SU-DHL-6 (cell line): ENCODE results near the gene CALML3.

Source experiments
- H2AFZ ChIP-seq: fragments of 200-600 bp; sonication (generic); 2 replicates; pipeline ENCODE4 v1.6.1; 2014; ENCODE audit warnings: low read depth, mild to moderate bottlenecking, moderate library complexity, mixed read lengths, antibody characterized with exemption, low read length; ENCODE audit not compliant: severe bottlenecking
- H3F3A ChIP-seq: fragments of 200-600 bp; shearing (Covaris generic); 2 replicates; pipeline ENCODE4 v1.6.0; 2016; ENCODE audit warnings: antibody characterized with exemption, mild to moderate bottlenecking; ENCODE audit not compliant: insufficient read depth
- H3K27ac ChIP-seq: fragments of 200-600 bp; sonication (generic); 2 replicates; pipeline ENCODE4 v1.5.1; 2016; ENCODE audit warnings: low read depth, mild to moderate bottlenecking, low read length, moderate library complexity, mixed read lengths
- H3K27me3 ChIP-seq: fragments of 200-600 bp; sonication (generic), shearing (Covaris generic); 2 replicates; pipeline ENCODE4 v1.6.0; 2014; ENCODE audit warnings: mild to moderate bottlenecking, low read length
- H3K36me3 ChIP-seq: fragments of 200-600 bp; sonication (generic); 2 replicates; pipeline ENCODE4 v1.6.1; 2014; ENCODE audit warnings: mild to moderate bottlenecking, low read length, mixed read lengths
- H3K4me2 ChIP-seq: fragments of 300-600, 200-600 bp; shearing (Covaris generic), sonication (generic); 2 replicates; pipeline ENCODE4 v1.6.0; 2014; ENCODE audit warnings: low read length, low read depth, mild to moderate bottlenecking; ENCODE audit not compliant: poor library complexity, severe bottlenecking
- H3K4me3 ChIP-seq: fragments of 200-600 bp; sonication (generic); 2 replicates; pipeline ENCODE4 v1.5.1; 2014; ENCODE audit warnings: antibody characterized with exemption, low read length, mild to moderate bottlenecking, mixed read lengths; ENCODE audit not compliant: insufficient read depth, poor library complexity, severe bottlenecking
- H3K79me2 ChIP-seq: fragments of 200-600 bp; sonication (generic); 2 replicates; pipeline ENCODE4 v1.6.1; 2014; ENCODE audit warnings: mild to moderate bottlenecking, low read length, moderate library complexity; ENCODE audit not compliant: insufficient read depth
- H3K9ac ChIP-seq: fragments of 200-600 bp; sonication (generic); 2 replicates; pipeline ENCODE4 v1.7.0; 2014; ENCODE audit warnings: mild to moderate bottlenecking, low read length
- H3K9me2 ChIP-seq: fragments of 200-600 bp; sonication (generic); replicated peaks from 2 replicates; pipeline ENCODE4 v1.6.1; 2014; ENCODE audit warnings: low read length; ENCODE audit not compliant: insufficient read depth
- H3K9me3 ChIP-seq: fragments of 200-600 bp; sonication (generic); 2 replicates; pipeline ENCODE4 v1.6.1; 2014; ENCODE audit warnings: low read length, mixed read lengths; ENCODE audit not compliant: insufficient read depth
- H4K20me1 ChIP-seq: fragments of 200-600 bp; sonication (generic); 2 replicates; pipeline ENCODE4 v1.6.1; 2014; ENCODE audit warnings: low read depth, mild to moderate bottlenecking, antibody characterized with exemption, low read length, moderate library complexity, mixed read lengths
- CTCF ChIP-seq: fragments of 200-600 bp; sonication (generic); IDR thresholded peaks from one replicate; pipeline ENCODE4 v1.5.1; 2017; ENCODE audit warnings: antibody characterized with exemption, mild to moderate bottlenecking, low read length, moderate library complexity; ENCODE audit not compliant: insufficient read depth, poor library complexity, severe bottlenecking
- EZH2phosphoT487 ChIP-seq: fragments of 200-600 bp; sonication (generic), shearing (Covaris generic); conservative IDR thresholded peaks from 2 replicates; pipeline ENCODE4 v1.6.1; 2018; ENCODE audit warnings: mild to moderate bottlenecking, antibody characterized with exemption, low read length, moderate library complexity, mixed read lengths

Gene CALML3

GRCh38 chr10:5545426-5545777, 20.6 kb downstream of the CALML3 start:
- no peak overlapping the region for H3K4me3 ChIP-seq
- H3K79me2 ChIP-seq, result no peaks in the 10 kb centered on the region
- H3K36me3 ChIP-seq, result 0 out of 2 replicates have a peak, but pooled peaks cover 5% of the 10 kb centered on the region
- H3F3A ChIP-seq, result no peaks in the 10 kb centered on the region
- TF ChIP-seq EZH2phosphoT487 (no peak), CTCF (no peak)
- H2AFZ ChIP-seq, result no peak overlapping the region
- no peaks in the 10 kb centered on the region for H3K9me2 ChIP-seq
- H3K27ac ChIP-seq, result no peak overlapping the region
- no peaks in the 10 kb centered on the region for H4K20me1 ChIP-seq
- no peak overlapping the region for H3K9ac ChIP-seq
- no peaks in the 10 kb centered on the region for H3K27me3 ChIP-seq
- H3K4me2 ChIP-seq, result no peak overlapping the region
- no peaks in the 10 kb centered on the region for H3K9me3 ChIP-seq

GRCh38 chr10:5545778-5546710, 21.3 kb downstream of the CALML3 start:
- Histone ChIP-seq H4K20me1 (no peaks in the 10 kb centered on the region), H3K27ac (no peak overlapping the region), H3K9me3 (no peaks in the 10 kb centered on the region), H3K4me3 (no peak overlapping the region), H3F3A (no peaks in the 10 kb centered on the region), H3K9ac (no peak overlapping the region), H3K79me2 (no peaks in the 10 kb centered on the region), H3K27me3 (no peaks in the 10 kb centered on the region), H3K36me3 (0 out of 2 replicates have a peak, but pooled peaks cover 5% of the 10 kb centered on the region), H3K9me2 (no peaks in the 10 kb centered on the region), H3K4me2 (no peak overlapping the region), H2AFZ (no peak overlapping the region)
- no peak for TF ChIP-seq CTCF
- no peak for TF ChIP-seq EZH2phosphoT487

- H3K9me3 ChIP-seq, result no peaks in the 10 kb centered on the region
- no peaks in the 10 kb centered on the region for H3K9me2 ChIP-seq
- H3F3A ChIP-seq, result no peaks in the 10 kb centered on the region
- H4K20me1 ChIP-seq, result no peaks in the 10 kb centered on the region
- no peak overlapping the region for H3K4me3 ChIP-seq
- no peak overlapping the region for H3K9ac ChIP-seq
- no peaks in the 10 kb centered on the region for H3K27me3 ChIP-seq
- H3K27ac ChIP-seq, result no peak overlapping the region
- no peak overlapping the region for H2AFZ ChIP-seq
- 0 out of 2 replicates have a peak, but pooled peaks cover 4% of the 10 kb centered on the region for H3K36me3 ChIP-seq
- TF ChIP-seq EZH2phosphoT487 (no peak), CTCF (no peak)
- no peak overlapping the region for H3K4me2 ChIP-seq
- no peaks in the 10 kb centered on the region for H3K79me2 ChIP-seq
Measured at GRCh38 chr10:5546891-5547680, 22.3 kb downstream of the CALML3 start.
